NB4 (cell line): ENCODE results near the gene DLGAP3.

Experiments used
- MAX ChIP-seq: IDR thresholded peaks from 2 replicates; pipeline ENCODE4 v1.6.1; 2011; ENCODE audit warnings: low read depth, low read length
- POLR2A ChIP-seq: IDR thresholded peaks from 2 replicates; pipeline ENCODE4 v1.6.1; 2011; ENCODE audit warnings: mild to moderate bottlenecking; ENCODE audit not compliant: insufficient read length; ENCODE audit errors: extremely low read depth
- TF ChIP-seq, protein P1 (sequence below): IDR thresholded peaks from one replicate; pipeline ENCODE4 v1.5.1; 2012; ENCODE audit warnings: low read depth, low read length

DNA sequence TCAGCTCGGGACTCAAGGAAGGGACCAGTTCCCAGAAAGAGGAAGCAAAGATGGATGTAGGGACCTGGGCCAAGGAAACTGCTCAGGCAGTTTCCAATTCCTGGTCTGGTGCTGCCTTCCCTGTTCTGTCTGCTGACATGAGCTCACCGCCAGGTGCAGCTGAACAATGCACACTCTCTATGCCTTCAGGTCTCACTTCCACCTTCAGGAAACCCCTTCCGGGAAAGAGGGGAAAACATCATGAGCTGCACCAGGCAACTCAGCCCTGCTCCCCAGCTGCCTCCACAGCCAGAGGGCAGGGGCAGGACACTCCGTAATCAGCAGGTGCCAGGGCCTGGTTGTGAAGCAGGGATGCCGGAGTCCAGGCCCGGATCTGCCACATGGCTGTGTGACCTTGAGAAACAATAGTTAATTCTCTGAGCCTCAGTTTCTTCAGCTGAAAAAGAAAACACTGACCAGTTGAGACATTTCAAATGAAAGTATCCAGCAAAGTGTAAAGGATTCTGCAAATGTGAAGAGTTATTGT lies 97.7 kb downstream of the DLGAP3 start:
- TF ChIP-seq POLR2A (no peak), MAX (no peak)
- TF ChIP-seq, protein P1, sequence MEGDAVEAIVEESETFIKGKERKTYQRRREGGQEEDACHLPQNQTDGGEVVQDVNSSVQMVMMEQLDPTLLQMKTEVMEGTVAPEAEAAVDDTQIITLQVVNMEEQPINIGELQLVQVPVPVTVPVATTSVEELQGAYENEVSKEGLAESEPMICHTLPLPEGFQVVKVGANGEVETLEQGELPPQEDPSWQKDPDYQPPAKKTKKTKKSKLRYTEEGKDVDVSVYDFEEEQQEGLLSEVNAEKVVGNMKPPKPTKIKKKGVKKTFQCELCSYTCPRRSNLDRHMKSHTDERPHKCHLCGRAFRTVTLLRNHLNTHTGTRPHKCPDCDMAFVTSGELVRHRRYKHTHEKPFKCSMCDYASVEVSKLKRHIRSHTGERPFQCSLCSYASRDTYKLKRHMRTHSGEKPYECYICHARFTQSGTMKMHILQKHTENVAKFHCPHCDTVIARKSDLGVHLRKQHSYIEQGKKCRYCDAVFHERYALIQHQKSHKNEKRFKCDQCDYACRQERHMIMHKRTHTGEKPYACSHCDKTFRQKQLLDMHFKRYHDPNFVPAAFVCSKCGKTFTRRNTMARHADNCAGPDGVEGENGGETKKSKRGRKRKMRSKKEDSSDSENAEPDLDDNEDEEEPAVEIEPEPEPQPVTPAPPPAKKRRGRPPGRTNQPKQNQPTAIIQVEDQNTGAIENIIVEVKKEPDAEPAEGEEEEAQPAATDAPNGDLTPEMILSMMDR, result no peak
